ENCODE data around the gene NFIB.

- TF ChIP-seq CTCF (IDR thresholded peaks at IDR 0.05; ENCODE audit: control extremely low read depth in 1 of 3, insufficient read depth in 1 of 3, low read depth in 1 of 3, low read length in 3 of 3) (no peak), ZNF274 (IDR thresholded peaks at IDR 0.05; ENCODE audit: borderline replicate concordance, extremely low read depth, low read length) (no peak), BCL11A (IDR thresholded peaks at IDR 0.05; ENCODE audit: low read depth in 2 of 2, low read length in 2 of 2) (no peak), JUND (IDR thresholded peaks at IDR 0.05; ENCODE audit: low read length) (no peak), YY1 (IDR thresholded peaks at IDR 0.05; ENCODE audit: low read depth, low read length) (no peak), POLR2AphosphoS5 (IDR thresholded peaks at IDR 0.05; ENCODE audit: low read depth, low read length) (no peak), TBP (IDR thresholded peaks at IDR 0.05; ENCODE audit: low read depth, low read length) (no peak)
Measured at GRCh38 chr9:14327036-14327435, 13.1 kb upstream of the NFIB start.
